Measurements from ENCODE around the gene RASSF3.
A peak's percentile ranks its signal among the peaks of the same experiment; 100 is the strongest.
"Not testable (repeated sequence)": the region's sequence is repeated elsewhere in the genome, so short reads cannot be mapped to it uniquely, and the experiment has no call there.

The RASSF3 gene

DNA sequence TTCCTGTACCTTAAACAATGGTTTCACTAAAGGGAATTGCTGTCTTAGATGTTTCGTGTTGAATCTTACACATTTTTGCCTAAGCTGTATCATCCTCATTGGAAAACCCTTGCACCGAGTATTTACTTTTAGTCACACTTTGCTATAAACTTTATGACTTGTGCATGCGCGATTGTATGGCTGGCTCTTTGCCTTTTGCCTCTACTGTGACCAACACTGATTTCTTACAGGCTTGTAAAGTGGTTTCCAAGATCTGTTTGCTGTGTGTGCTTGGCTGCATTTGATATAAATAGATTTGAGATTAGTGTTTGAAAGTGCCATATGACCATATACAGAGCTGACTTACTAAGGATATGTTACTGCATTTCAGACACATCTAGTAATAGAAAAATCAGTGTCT lies 40.5 kb downstream of the RASSF3 start:
- Mint-ChIP-seq H3K27ac (ENCODE audit: low read depth) (peak overlapping the region; percentile 32), H3K4me1 (peaks cover 68% of the 10 kb centered on the region), H3K27me3 (no peaks in the 10 kb centered on the region), H3K4me3 (no peak overlapping the region), H3K36me3 (ENCODE audit: insufficient read depth) (peaks cover 12% of the 10 kb centered on the region), H3K9me3 (no peaks in the 10 kb centered on the region)
- DNase-seq (ENCODE audit: low spot score in 2 of 2): no peak
- ATAC-seq (replicated peaks; ENCODE audit: extremely low read depth, poor library complexity, severe bottlenecking): no peak

DNA sequence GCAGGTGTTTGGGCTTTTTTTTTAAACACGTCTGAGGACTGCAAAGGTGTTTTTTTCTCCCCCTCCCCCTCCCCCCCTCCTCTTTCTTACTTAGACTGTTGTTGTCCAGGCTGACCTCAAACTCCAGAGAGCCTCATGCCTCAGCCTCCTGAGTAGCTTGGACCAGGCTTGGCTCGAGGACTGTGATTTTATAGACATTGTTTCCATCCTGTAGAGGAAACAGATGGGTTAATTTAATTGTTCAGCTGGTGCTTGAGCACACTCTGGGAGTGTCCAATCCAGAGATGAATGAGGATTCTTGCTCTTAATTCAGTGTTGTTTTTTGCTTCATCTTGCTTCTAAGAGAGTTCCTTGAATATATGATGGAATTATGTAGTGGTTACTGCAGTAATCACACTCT lies 42.1 kb downstream of the RASSF3 start:
- ATAC-seq (replicated peaks; ENCODE audit: extremely low read depth, poor library complexity, severe bottlenecking) (no peak), DNase-seq (ENCODE audit: low spot score in 2 of 2) (no peak)
- Mint-ChIP-seq H3K27ac (ENCODE audit: low read depth) (no peak overlapping the region), H3K4me3 (no peak overlapping the region), H3K9me3 (no peaks in the 10 kb centered on the region), H3K36me3 (ENCODE audit: insufficient read depth) (peaks cover 16% of the 10 kb centered on the region), H3K4me1 (peaks cover 74% of the 10 kb centered on the region), H3K27me3 (no peaks in the 10 kb centered on the region)

DNA sequence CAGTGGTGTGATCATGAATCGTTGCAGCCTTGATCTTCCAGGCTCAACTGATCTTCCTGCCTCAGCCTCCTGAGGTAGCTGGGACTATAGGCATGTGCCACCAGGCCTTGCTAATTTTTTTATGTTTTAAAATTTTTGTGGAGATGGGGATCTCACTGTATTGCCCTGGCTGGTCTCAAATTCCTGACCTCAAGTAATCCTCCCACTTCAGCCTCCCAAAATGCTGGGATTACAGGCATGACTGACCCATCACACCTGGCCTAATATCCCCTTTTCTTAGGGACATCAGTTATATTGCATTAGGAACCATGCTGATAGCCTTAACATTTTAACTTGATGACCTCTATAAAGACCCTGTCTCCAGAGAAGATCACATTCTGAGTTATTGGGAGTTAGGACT lies 42.8 kb downstream of the RASSF3 start:
- no peak for DNase-seq (ENCODE audit: low spot score in 2 of 2)
- ATAC-seq (replicated peaks; ENCODE audit: extremely low read depth, poor library complexity, severe bottlenecking): no peak
- H3K4me3 Mint-ChIP-seq: no peak overlapping the region
- no peaks in the 10 kb centered on the region for H3K9me3 Mint-ChIP-seq
- no peaks in the 10 kb centered on the region for H3K27me3 Mint-ChIP-seq
- H3K27ac Mint-ChIP-seq (ENCODE audit: low read depth): peak overlapping the region; percentile 22
- H3K36me3 Mint-ChIP-seq (ENCODE audit: insufficient read depth): peaks cover 17% of the 10 kb centered on the region
- peaks cover 76% of the 10 kb centered on the region for H3K4me1 Mint-ChIP-seq

DNA sequence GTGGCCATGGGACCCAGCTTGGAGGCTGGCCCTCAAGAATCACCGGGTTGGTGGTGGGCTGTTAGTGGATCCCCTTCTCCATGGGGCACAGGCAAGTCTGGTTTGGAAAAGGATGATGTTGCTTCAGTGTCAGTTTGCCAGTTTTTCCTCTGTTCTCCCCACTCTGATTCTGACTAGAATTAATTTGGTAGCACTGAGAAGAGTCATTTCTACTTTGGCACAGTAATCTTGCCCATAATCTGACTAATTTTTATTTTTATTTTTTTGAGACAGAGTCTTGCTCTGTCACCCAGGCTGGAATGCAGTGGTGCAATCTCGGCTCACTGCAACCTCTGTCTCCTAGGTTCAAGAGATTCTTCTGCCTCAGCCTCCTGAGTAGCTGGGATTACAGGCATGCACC lies 43.6 kb downstream of the RASSF3 start:
- Mint-ChIP-seq H3K36me3 (ENCODE audit: insufficient read depth) (peaks cover 19% of the 10 kb centered on the region), H3K4me1 (peaks cover 81% of the 10 kb centered on the region), H3K27ac (ENCODE audit: low read depth) (peak overlapping the region; percentile 22)
- not testable (repeated sequence) for H3K9me3 Mint-ChIP-seq; ATAC-seq (replicated peaks; ENCODE audit: extremely low read depth, poor library complexity, severe bottlenecking); H3K27me3 Mint-ChIP-seq; H3K4me3 Mint-ChIP-seq; DNase-seq (ENCODE audit: low spot score in 2 of 2)

DNA sequence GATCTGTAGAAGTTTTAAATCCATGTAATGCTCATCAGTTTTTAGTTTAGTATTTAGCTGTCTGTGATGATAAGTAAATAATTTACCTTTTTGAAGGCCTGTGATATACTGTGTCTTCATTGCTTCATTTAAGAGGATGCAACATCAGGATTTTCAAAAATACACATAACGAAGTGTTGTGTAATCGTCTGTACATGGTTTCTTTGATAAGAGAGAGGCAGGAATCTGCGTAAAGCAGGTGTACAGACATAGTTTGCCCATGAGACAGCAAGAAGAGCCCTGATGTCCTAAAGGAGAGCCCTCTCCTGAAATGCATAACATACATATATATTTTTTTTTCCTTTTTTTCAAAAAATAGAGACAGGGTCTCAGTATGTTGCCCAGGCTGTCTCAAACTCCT lies 44.8 kb downstream of the RASSF3 start:
- H3K9me3 Mint-ChIP-seq: no peaks in the 10 kb centered on the region
- H3K4me3 Mint-ChIP-seq: no peak overlapping the region
- ATAC-seq (replicated peaks; ENCODE audit: extremely low read depth, poor library complexity, severe bottlenecking) (no peak), DNase-seq (ENCODE audit: low spot score in 2 of 2) (no peak)
- H3K27ac Mint-ChIP-seq (ENCODE audit: low read depth): no peak overlapping the region
- H3K36me3 Mint-ChIP-seq (ENCODE audit: insufficient read depth): peaks cover 12% of the 10 kb centered on the region
- peaks cover 81% of the 10 kb centered on the region for H3K4me1 Mint-ChIP-seq
- no peaks in the 10 kb centered on the region for H3K27me3 Mint-ChIP-seq

DNA sequence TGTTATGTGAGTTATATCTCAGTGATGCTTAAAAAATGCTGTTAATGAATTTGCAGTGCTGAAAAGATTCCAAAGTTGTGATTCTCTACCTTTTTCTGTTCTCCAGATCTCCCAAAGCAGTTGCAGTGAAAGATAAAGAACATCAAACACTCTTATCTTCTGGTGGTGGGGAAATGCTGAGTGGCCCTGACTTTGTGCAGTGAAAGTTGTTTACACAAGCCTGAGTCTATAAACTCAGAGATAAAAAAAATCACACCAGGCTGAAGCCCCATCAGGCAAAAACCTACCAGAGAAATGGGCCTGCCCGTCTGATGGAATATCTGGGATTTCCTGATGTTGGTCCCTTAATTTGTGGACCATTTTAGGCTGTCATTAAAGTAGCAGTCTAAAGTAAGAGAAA lies 46.1 kb downstream of the RASSF3 start:
- Mint-ChIP-seq H3K9me3 (no peaks in the 10 kb centered on the region), H3K27ac (ENCODE audit: low read depth) (peak overlapping the region; percentile 95), H3K4me3 (no peak overlapping the region), H3K27me3 (no peaks in the 10 kb centered on the region), H3K4me1 (peaks cover 82% of the 10 kb centered on the region), H3K36me3 (ENCODE audit: insufficient read depth) (peaks cover 12% of the 10 kb centered on the region)
- DNase-seq (ENCODE audit: low spot score in 2 of 2) (no peak), ATAC-seq (replicated peaks; ENCODE audit: extremely low read depth, poor library complexity, severe bottlenecking) (no peak)

DNA sequence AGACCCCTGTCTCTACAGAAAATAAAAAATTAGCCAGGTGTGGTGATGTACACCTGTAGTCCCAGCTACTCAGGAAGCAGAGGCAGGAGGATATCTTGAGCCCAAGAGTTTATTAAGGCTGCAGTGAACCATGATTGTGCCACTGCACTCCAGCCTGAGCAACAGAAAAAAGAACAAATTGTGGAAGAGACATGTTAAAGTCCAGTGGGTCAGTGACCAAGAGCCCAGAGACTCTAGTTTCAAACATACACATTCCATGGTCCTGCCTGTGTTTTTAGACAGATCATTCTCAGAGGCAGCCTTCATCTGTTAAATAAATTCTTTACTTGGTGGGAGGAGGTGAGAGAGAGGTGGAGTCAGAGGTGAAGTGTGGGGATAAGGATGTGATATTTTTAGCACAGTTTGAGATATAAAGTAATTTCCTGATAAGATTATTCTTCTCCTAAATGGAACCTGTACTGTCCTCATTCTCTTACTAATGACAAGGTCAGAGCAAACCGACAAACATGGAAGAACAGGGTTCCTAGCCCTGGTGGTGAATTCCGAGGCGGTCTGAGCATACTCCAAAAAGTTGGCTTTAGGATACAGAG lies 48.7 kb downstream of the RASSF3 start:
- Mint-ChIP-seq H3K36me3 (ENCODE audit: insufficient read depth) (peaks cover 15% of the 10 kb centered on the region), H3K27ac (ENCODE audit: low read depth) (peak overlapping the region; percentile 95), H3K4me3 (peak overlapping the region; percentile 70), H3K9me3 (no peaks in the 10 kb centered on the region), H3K27me3 (no peaks in the 10 kb centered on the region), H3K4me1 (peaks cover 77% of the 10 kb centered on the region)
- no peak for DNase-seq (ENCODE audit: low spot score in 2 of 2)
- ATAC-seq (replicated peaks; ENCODE audit: extremely low read depth, poor library complexity, severe bottlenecking): no peak

DNA sequence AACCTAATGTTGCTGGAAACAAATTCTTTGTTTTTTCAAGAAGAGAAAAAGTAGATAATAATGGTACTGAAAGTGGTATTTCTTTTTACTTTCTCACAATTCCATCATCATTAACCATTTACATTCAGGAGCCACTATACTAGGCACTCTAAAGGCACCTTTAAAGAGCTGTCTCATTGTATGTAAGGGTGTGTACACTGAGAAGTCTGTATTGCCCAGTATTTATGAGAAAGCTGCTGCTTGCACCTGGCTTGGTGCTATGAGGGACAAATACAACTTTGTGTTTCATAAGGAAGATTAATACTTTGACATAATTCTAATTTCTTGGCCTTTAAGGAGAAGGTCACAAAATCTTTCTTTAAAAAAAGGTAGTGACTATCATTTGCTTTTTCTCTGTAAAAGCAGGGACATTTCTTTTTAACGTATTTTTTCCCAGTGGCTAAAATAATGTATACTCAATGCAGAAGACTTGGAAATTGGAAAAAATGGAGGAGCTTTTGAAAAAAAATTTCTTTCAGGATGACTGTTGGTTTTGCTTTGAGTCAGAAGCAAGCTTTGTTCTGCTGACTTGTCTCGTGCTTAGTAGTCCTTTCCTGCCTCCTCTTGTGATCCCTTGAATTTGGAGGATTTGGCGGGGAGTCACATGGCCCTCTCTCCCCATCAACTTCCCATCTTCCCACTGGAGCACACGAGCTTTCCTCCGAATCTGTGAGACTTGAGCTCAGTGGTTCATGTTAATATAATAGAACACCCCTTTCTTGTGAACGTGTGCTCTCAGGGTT lies 50.1 kb downstream of the RASSF3 start:
- ATAC-seq (replicated peaks; ENCODE audit: extremely low read depth, poor library complexity, severe bottlenecking) (no peak), DNase-seq (ENCODE audit: low spot score in 2 of 2) (no peak)
- Mint-ChIP-seq H3K4me3 (no peak overlapping the region), H3K27ac (ENCODE audit: low read depth) (peak overlapping the region; percentile 50), H3K4me1 (peaks cover 71% of the 10 kb centered on the region), H3K27me3 (no peaks in the 10 kb centered on the region), H3K9me3 (no peaks in the 10 kb centered on the region), H3K36me3 (ENCODE audit: insufficient read depth) (peaks cover 13% of the 10 kb centered on the region)

DNA sequence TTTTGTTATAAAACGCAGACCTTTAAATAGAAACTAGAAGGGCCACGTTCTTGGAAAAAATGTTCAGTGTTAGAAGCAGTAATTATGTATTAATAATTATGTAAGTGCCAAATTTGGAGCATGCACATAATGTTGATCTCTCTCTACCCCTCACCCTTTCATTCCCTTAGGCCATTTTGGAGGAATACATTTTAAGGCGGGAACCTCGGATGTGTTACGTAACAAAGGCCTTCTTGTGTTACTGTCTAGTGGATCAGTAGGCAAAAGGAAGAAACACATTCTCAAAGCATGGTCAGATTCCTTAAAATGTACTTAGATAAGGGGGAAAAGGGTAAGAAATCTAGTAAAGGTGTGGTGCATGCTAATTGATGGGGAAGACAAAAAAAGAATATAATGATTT lies 52.7 kb downstream of the RASSF3 start:
- Mint-ChIP-seq H3K9me3 (no peaks in the 10 kb centered on the region), H3K36me3 (ENCODE audit: insufficient read depth) (peaks cover 9% of the 10 kb centered on the region), H3K27ac (ENCODE audit: low read depth) (peak overlapping the region; percentile 15), H3K4me1 (peaks cover 72% of the 10 kb centered on the region), H3K4me3 (no peak overlapping the region), H3K27me3 (no peaks in the 10 kb centered on the region)
- DNase-seq (ENCODE audit: low spot score in 2 of 2): no peak
- ATAC-seq (replicated peaks; ENCODE audit: extremely low read depth, poor library complexity, severe bottlenecking): no peak

DNA sequence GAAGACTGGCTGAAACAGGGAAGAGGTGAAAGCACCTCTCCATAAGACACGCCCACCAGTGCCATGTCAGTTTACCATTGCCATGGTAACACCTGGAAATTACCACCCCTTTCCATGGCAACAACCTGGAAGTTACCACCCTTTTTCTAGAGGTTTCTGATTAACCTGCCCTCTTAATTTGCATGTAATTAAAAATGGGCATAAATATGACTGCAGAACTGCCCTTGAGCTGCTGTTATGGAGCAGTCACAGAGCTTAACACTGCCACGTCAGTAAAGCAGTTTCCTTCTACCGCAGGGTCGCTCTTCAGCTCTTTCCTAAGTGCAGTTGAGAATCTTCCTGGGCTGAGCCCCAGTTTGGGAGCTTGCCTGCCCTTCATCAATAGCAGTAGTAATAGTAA lies 55.2 kb downstream of the RASSF3 start:
- Mint-ChIP-seq H3K4me3 (peak overlapping the region; percentile 57), H3K36me3 (ENCODE audit: insufficient read depth) (peaks cover 25% of the 10 kb centered on the region), H3K27ac (ENCODE audit: low read depth) (peak overlapping the region; percentile 96), H3K9me3 (no peaks in the 10 kb centered on the region), H3K4me1 (peaks cover 73% of the 10 kb centered on the region), H3K27me3 (no peaks in the 10 kb centered on the region)
- DNase-seq (ENCODE audit: low spot score in 2 of 2): peak in 1 of 2 donors; percentile 53
- ATAC-seq (replicated peaks; ENCODE audit: extremely low read depth, poor library complexity, severe bottlenecking): no peak

DNA sequence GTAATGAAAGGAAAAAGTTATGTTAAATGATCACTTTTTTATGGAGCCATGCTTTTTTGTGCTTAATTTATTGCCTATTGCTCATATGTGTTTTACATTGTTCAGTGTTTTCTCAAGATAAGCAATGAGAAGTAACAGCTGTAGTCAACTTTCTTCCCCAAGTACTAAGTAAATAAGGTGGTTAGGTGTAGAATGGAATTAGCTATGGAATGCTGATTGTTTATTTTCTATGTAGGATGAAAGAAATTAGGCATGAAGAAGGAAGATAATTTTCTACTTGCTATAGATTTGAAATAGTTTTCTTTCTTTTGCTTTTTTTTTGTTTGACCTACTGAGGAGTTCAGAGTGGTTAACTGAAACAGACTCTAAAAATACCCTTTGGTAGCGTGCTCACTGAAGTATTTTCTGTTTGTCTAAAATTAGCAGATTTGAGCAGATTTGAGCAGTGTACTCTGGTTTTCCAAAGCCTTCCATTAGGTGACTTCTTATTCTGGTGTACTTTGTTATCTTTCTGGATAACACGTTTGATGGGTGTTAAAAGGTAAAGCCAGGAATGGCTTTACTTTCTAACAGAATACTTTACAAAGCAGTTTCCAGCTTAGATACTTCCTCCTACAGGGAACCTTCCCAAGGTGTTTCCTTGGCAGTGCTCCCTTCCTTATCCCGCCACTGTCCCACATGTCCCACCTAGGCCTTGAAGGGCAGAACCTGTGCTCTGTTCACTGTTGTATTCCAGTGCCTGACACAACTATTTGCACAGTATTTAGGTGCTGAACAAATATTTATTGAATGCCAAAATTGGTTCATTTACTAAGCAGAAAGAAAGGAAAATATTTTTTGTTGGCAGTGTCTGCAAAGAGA lies 56.0 kb downstream of the RASSF3 start:
- H3K9me3 Mint-ChIP-seq: no peaks in the 10 kb centered on the region
- no peaks in the 10 kb centered on the region for H3K27me3 Mint-ChIP-seq
- H3K27ac Mint-ChIP-seq (ENCODE audit: low read depth): peak overlapping the region; percentile 96
- peak overlapping the region; percentile 57 for H3K4me3 Mint-ChIP-seq
- peaks cover 74% of the 10 kb centered on the region for H3K4me1 Mint-ChIP-seq
- peaks cover 25% of the 10 kb centered on the region for H3K36me3 Mint-ChIP-seq (ENCODE audit: insufficient read depth)
- ATAC-seq (replicated peaks; ENCODE audit: extremely low read depth, poor library complexity, severe bottlenecking): no peak
- DNase-seq (ENCODE audit: low spot score in 2 of 2): no peak

DNA sequence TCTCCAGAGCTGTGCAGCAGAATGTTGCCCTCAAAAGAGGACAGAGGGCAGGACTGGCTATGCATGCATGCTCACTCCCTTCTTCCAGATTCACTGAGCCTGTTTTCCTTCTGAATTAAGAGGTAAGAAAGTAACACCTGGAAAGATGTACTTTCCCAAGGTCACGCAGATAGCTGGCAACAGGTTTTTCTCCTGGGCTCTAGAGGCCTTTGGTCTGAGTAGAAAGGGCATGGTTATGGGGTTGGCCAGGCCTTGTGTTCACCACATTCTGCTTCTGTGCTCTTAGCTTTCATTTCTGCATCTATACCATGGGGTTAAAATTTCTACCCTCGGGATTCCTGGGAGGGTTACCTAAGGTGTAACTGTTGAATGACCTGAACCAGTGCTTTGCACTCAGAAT lies 57.5 kb downstream of the RASSF3 start:
- H3K27ac Mint-ChIP-seq (ENCODE audit: low read depth): peak overlapping the region; percentile 96
- peaks cover 74% of the 10 kb centered on the region for H3K4me1 Mint-ChIP-seq
- H3K36me3 Mint-ChIP-seq (ENCODE audit: insufficient read depth): peaks cover 24% of the 10 kb centered on the region
- ATAC-seq (replicated peaks; ENCODE audit: extremely low read depth, poor library complexity, severe bottlenecking) (no peak), DNase-seq (ENCODE audit: low spot score in 2 of 2) (no peak)
- H3K9me3 Mint-ChIP-seq: no peaks in the 10 kb centered on the region
- H3K4me3 Mint-ChIP-seq: peak overlapping the region; percentile 82
- no peaks in the 10 kb centered on the region for H3K27me3 Mint-ChIP-seq
